ENCODE measurements around the gene KAT7.

KAT7 gene

GRCh38 chr17:49843774-49844350, 55.4 kb downstream of the KAT7 start:
- no peak for FAIRE-seq

DNA sequence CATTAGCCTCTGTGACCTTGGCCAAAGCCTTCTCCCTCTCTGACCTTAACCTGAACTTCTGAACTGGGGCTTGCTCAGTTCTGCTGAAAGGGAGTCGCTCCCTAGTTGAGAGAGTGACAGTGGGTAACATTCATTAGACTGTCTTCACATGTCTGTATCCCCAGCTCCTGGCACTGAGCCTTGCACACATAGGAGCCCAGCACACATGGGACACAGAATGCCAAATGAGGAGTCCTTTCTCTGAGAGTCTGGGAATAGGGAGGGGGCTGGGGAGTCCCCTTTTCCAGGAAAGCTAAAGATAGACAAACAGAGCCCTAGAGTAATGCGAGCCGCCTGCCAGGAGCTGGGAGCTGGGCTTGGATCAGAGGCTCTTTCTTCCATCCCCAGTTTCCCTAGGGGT, 56.8 kb downstream of the KAT7 start:
- FAIRE-seq, result no peak

DNA sequence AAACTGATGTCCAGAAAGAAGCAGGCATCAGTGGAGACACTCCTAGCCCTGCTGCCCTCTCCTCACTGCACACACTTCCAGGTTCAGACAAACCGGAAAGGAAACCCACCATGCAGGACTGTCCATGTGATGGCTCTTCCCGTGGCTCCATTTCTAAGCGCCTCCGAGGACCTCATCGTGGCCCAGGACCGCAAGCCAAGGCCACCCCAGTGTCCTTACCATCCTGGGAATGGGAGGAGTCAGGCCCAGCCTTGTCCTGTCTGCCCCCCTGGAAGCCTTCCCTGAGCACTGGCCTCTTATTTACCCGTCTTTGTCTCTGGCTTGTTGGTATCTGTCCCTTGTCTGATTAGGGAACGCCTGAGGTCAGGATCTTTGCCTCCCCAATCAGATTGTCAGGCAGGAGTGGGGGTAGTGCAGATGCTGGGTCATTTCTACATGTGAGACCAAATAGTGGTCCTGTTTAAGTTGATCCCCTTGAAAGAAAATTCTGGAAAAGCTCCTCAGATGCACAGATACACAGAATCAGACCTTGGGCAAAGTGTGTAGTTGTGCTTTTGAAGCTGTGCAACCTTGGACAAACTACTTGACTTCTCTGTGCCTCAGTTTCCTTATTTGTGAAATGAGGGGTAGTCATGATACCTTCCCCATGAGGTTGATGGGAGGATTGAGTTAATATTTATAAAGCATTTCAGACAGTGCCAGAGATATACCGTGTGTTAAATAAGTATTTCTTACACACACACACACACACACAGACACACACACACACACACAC, 58.6 kb downstream of the KAT7 start:
- no peak for FAIRE-seq

DNA sequence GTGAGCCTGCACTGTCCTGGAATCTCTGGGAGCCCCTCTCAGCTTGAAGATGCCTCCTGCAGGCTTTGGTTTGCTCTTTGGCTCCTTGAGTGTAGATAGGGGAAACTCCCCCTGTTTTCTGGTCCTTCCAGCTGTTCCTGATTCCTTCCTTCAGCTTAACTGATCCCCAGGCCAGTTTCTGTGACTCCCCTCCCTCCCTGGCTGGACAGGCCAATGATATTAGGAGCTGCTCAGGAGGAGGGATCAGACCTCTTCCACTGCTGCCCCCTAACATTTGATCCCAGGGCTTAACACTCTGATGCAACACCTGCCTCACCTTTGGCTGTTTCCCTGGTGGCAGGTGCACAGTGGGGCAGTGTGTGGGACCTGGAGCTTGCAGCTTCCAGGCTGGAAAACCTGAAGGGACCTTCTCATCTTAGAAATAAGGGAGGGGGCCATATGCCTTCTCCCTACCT, 59.6 kb downstream of the KAT7 start, which contains the start of gene TAC4:
Gene TAC4, minus strand, starts transcription at position 51 of the 455 bp plus-strand sequence. CDS start 52 bp downstream, outside the sequence.
- no peak for FAIRE-seq

- no peak for FAIRE-seq
Observed at GRCh38 chr17:49848739-49849138, 60.3 kb downstream of the KAT7 start.

- FAIRE-seq, result no peak
Observed at GRCh38 chr17:49850218-49850610, 61.7 kb downstream of the KAT7 start.

DNA sequence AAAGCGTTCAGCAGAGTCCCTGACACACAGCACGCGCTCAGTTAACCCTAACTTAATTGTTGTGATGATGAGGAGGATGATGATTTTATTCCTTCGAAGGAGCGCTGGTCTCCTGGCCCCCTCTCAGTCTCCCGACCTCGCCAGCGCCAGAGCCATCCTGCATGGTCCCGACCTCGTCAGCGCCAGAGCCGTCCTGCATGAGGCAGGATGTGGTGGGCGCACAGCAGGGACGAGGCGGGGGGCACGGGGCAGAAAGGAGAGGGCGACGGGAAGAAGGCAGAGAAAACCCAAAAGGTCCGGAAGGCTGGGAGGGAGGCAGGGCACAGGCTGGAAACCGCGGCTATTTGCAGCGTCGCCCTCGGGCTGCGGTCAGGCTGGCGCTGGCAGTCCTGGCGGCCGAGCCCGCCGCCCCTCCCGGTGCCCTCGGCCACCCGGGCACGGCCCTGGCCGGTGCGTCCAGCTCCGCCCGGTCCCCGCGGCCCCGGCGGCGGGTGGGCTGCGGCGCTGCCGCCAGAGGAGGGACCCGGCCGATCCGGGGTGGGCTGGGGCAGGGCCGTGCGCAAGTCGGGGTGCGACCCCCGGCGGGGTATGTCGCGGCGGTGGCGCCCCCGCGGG, 62.4 kb downstream of the KAT7 start:
- FAIRE-seq, result no peak

DNA sequence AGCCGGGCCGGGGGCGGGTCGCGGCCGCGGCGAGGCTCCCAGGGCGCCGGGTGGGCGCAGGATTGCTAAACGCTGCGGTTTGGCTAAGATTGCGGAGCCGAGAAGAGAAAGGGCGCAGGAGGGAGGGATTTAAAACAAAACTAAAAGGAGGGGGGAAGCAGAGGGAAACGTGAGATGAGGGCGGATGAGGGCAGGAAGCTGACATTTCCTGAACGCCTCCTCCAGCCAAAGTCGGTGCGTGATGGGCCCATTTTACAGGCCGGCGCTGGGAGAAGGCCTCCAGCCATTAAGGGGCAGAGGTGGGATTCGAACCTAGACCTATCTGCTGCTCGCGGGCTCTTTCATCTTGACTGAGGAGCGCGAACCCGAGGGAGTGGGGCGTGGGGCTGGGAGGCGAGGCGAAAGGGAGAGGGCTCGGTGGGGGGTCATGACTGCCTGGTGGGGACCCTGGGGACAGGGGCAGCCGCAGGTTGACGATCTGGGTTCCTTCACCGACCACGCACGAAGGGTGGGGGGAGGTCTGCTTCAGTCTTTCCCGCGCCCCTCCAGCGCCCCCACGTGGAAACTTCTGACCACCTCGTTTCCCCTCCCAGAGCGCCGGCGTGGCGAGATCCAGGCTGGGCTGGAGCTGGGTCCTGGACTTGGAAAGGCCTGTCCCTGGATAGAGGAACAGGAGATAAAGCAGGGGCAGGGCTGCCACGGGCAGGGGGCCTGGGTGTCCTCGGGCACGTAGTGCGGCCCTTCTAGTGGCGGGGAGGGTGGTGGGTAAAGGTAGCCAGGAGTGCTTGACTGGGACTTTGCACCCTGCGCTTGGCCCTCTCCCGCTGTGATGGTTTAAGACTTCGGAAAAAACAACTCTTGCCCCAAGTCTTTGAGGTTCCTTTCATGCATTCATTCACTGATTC, 63.2 kb downstream of the KAT7 start:
- no peak for FAIRE-seq

DNA sequence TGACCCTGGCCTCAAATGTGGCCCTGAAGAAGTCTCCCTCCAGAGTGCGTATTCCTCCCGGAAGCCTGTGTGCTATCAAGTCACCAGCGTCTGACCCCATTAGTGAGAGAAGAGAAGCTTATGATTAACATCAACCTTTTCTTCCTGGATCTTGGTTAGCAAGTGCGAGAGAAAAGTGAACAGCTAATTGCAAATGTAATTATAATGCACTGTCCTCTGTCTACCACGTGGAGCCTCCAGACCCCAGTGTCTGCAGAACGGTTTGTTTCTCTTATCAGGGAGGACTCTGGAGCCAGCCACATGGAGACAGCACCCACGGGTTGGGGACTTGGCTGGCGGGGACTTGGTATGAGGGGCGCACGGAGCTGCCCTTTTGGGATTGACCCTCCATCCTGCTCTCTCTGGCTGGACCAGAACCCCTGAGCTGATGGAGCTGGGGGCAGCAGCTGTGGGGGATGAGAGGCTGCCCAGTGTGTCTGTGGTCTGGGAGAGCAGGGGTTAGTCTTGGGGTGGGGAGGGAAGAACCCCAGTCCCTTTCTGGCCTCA, 65.1 kb downstream of the KAT7 start:
- no peak for FAIRE-seq

DNA sequence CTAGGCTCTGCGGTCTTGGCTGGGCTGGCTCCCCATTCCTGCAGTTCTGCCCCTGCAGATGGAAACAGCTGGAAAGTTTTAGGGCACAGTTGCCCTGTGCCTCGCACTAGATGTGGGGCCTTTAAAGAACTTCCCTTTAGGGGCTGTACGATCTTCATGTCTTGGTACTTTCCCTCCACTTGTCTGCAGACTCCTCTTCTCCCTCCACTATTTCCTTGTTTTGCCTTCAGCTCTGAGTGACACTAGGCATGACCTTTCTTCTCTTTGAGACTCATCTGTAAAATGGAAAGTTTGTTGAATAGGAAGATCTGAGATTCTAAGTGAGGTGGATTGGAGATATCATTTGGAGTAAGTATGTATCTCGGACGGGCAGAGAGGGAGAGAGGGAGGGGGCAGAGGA, 65.6 kb downstream of the KAT7 start:
- no peak for FAIRE-seq

DNA sequence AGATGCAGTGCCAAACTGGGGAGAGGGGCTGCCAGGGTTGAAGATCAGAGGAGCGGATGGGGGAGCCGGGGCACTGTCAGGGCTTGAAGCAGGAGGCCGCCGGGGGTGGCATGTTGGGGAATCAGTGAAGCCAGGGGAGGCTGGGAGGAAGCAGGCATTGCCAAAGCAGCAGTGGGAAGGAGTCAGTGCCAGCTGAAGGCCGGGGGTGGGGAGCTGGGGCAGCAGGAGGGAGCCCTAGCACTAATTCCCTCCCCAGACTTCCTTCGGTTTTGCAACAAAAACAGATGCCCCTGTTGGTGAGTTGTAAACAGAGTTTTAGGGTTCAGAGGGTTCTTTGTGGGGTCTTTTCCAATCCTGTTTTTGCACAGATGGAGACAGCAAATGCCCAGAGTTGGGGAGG, 70.3 kb downstream of the KAT7 start:
- FAIRE-seq, result no peak

- FAIRE-seq, result no peak
Observed at GRCh38 chr17:49859991-49860953, 71.8 kb downstream of the KAT7 start.

- FAIRE-seq, result no peak
Observed at GRCh38 chr17:49861150-49861884, 72.8 kb downstream of the KAT7 start.

- no peak for FAIRE-seq
Observed at GRCh38 chr17:49862781-49863331, 74.4 kb downstream of the KAT7 start.

GRCh38 chr17:49866019-49866380, 77.5 kb downstream of the KAT7 start:
- no peak for FAIRE-seq

DNA sequence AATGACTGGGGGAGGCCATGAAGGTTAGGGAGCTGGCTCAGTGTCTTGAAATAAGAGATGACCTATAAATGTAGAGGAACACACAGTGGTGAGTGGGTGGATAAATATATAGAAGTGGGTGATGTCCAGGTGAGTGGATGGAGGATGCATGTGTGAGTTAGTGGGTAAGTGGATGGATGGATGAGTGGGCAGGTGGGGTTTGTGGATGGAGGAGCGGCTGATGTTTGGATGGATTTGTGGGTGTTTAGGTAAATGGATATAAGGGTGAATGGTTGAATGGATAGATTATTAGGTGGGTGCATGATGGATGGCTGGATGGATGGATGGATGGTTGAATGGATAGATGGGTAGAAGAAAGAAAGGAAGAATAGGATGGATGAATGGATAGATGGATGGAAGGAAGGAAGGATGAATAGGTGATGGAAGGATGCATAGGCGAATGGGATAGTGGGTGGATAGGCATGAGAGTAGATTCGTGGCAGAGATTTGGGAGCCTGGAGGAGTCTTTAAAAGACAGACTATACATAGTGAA, 78.5 kb downstream of the KAT7 start:
- no peak for FAIRE-seq

- FAIRE-seq, result no peak
Observed at GRCh38 chr17:49869038-49869374, 80.5 kb downstream of the KAT7 start.

DNA sequence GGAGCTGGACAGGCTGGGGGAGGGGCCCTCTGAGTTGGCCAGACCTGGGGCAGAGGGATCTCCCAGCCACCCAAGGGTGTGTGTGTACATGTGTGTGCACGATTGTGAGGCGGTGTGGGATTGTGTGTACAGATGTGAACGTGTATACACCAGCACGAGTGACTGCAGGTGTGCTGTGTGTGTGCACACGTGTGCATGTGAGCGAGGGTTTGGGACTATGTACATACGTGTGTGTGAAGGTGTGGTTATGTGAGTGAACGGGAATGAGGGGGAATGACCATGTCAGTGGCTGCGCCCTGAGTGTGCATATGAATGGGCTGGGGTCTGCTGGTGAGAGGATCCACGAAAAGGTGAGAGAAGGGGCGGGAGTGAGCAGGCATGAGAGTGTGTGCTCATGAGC, 81.8 kb downstream of the KAT7 start:
- no peak for FAIRE-seq

- FAIRE-seq, result no peak
Observed at GRCh38 chr17:49871211-49871610, 82.7 kb downstream of the KAT7 start.

GRCh38 chr17:49872754-49873377, 84.4 kb downstream of the KAT7 start:
- FAIRE-seq, result no peak

All from endometrium (tissue), 2 donors.